Measurements from ENCODE around the gene TLK1. TPM values are rescaled to one million over a fixed set of nuclear protein-coding genes. Genes with fewer than 3 reads are reported as not detected.

TLK1 gene
- total and polyA plus RNA-seq, 12 donors = 5.8 to 41.8 (median 31.1) TPM

DNA sequence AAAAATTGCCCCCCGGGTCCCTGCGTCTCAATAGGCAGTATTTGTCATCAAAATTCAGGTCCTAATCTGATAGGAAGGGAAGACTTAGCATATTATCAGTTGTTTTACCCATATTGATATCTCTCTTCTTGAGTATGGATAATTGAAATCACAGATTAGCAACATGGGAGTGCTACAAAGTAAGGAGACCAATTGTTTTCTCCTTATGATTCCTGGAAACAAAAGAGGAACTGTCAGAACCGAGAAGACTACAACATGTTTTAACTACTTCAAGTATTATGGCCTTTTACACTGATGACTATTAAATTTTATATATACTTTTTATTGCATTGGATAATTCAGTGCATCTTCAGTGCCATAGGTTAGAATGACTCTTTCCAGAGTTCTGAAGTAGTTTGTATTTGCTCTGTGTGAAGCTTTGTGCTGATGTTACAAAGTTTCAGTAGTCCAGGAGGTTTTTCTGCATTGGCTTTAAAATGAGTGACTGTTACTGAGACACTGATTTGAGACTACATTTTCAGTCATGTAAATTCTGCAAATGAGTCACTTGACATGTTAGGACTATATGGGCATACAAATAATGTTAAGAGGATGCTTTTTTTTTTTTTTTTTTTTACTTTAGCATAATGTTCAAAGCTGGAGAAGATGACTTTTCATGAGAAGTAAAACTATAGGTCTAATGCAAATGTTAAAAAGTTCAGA is 19.7 kb upstream of the TLK1 start:
- H3K36me3 ChIP-seq = no peaks in the 10 kb centered on the region
- no peak overlapping the region for H3K27ac ChIP-seq
- intact Hi-C loops (cut with DNase I) = loop anchor here in 1 of 10 donors (10.0 kb wide), 1 partner anchor 234 kb away; no protein-coding TSS in a partner anchor
- TF ChIP-seq, protein P1, sequence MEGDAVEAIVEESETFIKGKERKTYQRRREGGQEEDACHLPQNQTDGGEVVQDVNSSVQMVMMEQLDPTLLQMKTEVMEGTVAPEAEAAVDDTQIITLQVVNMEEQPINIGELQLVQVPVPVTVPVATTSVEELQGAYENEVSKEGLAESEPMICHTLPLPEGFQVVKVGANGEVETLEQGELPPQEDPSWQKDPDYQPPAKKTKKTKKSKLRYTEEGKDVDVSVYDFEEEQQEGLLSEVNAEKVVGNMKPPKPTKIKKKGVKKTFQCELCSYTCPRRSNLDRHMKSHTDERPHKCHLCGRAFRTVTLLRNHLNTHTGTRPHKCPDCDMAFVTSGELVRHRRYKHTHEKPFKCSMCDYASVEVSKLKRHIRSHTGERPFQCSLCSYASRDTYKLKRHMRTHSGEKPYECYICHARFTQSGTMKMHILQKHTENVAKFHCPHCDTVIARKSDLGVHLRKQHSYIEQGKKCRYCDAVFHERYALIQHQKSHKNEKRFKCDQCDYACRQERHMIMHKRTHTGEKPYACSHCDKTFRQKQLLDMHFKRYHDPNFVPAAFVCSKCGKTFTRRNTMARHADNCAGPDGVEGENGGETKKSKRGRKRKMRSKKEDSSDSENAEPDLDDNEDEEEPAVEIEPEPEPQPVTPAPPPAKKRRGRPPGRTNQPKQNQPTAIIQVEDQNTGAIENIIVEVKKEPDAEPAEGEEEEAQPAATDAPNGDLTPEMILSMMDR (IDR thresholded peaks at IDR 0.05) = no peak
- no peaks in the 10 kb centered on the region for H3K9me3 ChIP-seq
- DNase-seq (no peak), ATAC-seq (no peak)
- peaks cover 0 to 7% (median 0%) of the 10 kb centered on the region in 9 donors for H3K4me1 ChIP-seq
- H3K27me3 ChIP-seq = peaks cover 0 to 5% (median 0%) of the 10 kb centered on the region in 7 donors
- H3K4me3 ChIP-seq = no peak overlapping the region
- 83 to 84% methylated on average over 3 of the region's 3 CpGs for WGBS, 2 donors

- H3K27ac ChIP-seq = no peak overlapping the region
- no peak for DNase-seq
- no peak overlapping the region for H3K4me3 ChIP-seq
- no peaks in the 10 kb centered on the region for H3K36me3 ChIP-seq
- peaks cover 0 to 7% (median 0%) of the 10 kb centered on the region in 7 donors for H3K27me3 ChIP-seq
- H3K4me1 ChIP-seq = peaks cover 0 to 7% (median 0%) of the 10 kb centered on the region in 9 donors
- intact Hi-C loops (cut with DNase I) = no loop called here
- no peaks in the 10 kb centered on the region for H3K9me3 ChIP-seq
- TF ChIP-seq, protein P1 (IDR thresholded peaks at IDR 0.05) = no peak
- no peak for ATAC-seq
Observed at GRCh38 chr2:171178993-171179392, 18.3 kb upstream of the TLK1 start.

DNA sequence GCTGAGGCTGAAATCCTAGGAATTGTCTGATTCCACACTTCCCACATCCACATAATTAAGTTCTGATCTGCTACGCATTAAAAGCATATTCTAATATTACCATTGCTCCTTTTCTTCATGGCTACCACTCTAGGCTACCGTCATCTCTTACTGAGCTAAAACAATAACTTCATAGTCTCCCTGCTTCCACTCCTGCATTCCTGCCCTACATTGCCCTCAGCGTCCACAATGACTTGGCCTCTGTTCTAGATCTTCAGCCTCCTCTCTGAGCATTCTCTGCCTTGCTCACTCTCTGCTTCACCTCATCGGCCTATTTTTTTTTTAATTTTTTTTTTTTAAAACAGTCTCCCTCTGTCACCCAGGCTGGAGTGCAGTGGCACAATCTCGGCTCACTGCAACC is 15.8 kb upstream of the TLK1 start:
- no peaks in the 10 kb centered on the region for H3K9me3 ChIP-seq
- WGBS, 2 donors = 90 to 91% methylated on average over 5 of the region's 5 CpGs
- H3K27ac ChIP-seq = no peak overlapping the region
- DNase-seq (no peak), ATAC-seq (no peak)
- H3K4me3 ChIP-seq = no peak overlapping the region
- intact Hi-C loops (cut with DNase I) = no loop called here
- H3K36me3 ChIP-seq = no peaks in the 10 kb centered on the region
- H3K4me1 ChIP-seq = peaks cover 0 to 3% (median 0%) of the 10 kb centered on the region in 9 donors
- TF ChIP-seq, protein P1 (IDR thresholded peaks at IDR 0.05) = no peak
- H3K27me3 ChIP-seq = peaks cover 0 to 3% (median 0%) of the 10 kb centered on the region in 7 donors

- WGBS, 2 donors = 66 to 77% methylated on average over 2 of the region's 2 CpGs
- Histone ChIP-seq H3K9me3 (no peaks in the 10 kb centered on the region), H3K36me3 (no peaks in the 10 kb centered on the region), H3K27me3 (peaks cover 0 to 3% (median 0%) of the 10 kb centered on the region in 7 donors), H3K4me3 (no peak overlapping the region), H3K4me1 (no peaks in the 10 kb centered on the region), H3K27ac (no peak overlapping the region)
- ATAC-seq (no peak), DNase-seq (no peak)
- intact Hi-C loops (cut with DNase I) = no loop called here
- TF ChIP-seq, protein P1 (IDR thresholded peaks at IDR 0.05) = no peak
Observed at GRCh38 chr2:171174075-171174474, 13.4 kb upstream of the TLK1 start.

All from heart right ventricle (tissue), 16 donors.